Measurements from ENCODE around the gene ZC3H12D. TPM values are rescaled to one million over a fixed set of nuclear protein-coding genes. Genes with fewer than 3 reads are reported as not detected.
A peak's percentile ranks its signal among the peaks of the same experiment; 100 is the strongest.

ZC3H12D gene
- total and polyA plus RNA-seq, 4 experiments from 2014 or later: 3.1 to 106 (median 50.6) TPM

DNA sequence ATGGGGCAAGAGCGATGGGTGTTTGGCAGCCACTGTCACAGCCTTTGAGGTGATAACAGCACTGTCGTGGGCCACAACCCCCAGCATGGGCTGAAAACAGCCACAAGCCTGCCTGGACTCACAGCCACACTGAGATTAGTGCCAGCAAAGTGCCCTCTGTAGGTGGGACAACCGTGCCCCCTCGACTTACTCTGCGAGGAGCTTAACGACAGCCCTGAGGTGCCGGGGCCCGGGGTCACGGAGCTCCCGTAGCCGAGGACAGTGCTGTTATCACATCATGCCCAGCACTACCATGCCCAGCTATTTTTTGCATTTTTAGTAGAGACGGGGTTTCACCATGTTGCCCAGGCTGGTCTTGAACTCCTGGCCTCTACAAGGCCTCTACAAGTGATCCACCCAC, 48.2 kb downstream of the ZC3H12D start:
- Mint-ChIP-seq H3K9me3 (no peaks in the 10 kb centered on the region), H3K4me1 (peaks cover 10 to 26% (median 18%) of the 10 kb centered on the region in 4 donors), H3K36me3 (no peaks in the 10 kb centered on the region), H3K4me3 (no peak overlapping the region), H3K27me3 (no peaks in the 10 kb centered on the region), H3K27ac (peak overlapping the region in 1 of 7 donors; percentile 17)
- no peak for DNase-seq
- no peaks in the 10 kb centered on the region for H3K9me3 ChIP-seq (ENCODE audit: control insufficient read depth in 1 of 2, low read length in 2 of 2)
- H3K36me3 ChIP-seq (ENCODE audit: insufficient read depth, low read length): no peaks in the 10 kb centered on the region
- H3K27ac ChIP-seq (ENCODE audit: low read depth, low read length): no peak overlapping the region
- ChIA-PET POLR2A (ENCODE audit: partially characterized antibody) (no interaction called here), CTCF (ENCODE audit: partially characterized antibody) (interaction anchor here (2.1 to 6.3 kb wide), 2 partner anchors 80 to 407 kb away, joined by 7 to 239 read pairs; no protein-coding TSS in a partner anchor)
- peaks cover 6% of the 10 kb centered on the region for H3K4me1 ChIP-seq (ENCODE audit: insufficient read depth, low read length)
- intact Hi-C loops (cut with micrococcal nuclease): no loop called here
- no peaks in the 10 kb centered on the region for H3K27me3 ChIP-seq (ENCODE audit: insufficient read depth, low read length)
- no peak overlapping the region for H3K4me3 ChIP-seq (ENCODE audit: low read length in 2 of 2)

GRCh38 chr6:149435919-149436586, 48.8 kb downstream of the ZC3H12D start:
- peaks cover 10 to 26% (median 18%) of the 10 kb centered on the region in 4 donors for H3K4me1 Mint-ChIP-seq
- no peak overlapping the region for H3K27ac Mint-ChIP-seq
- intact Hi-C loops (cut with micrococcal nuclease): no loop called here
- Histone ChIP-seq H3K27ac (ENCODE audit: low read depth, low read length) (no peak overlapping the region), H3K4me3 (ENCODE audit: low read length in 2 of 2) (no peak overlapping the region), H3K36me3 (ENCODE audit: insufficient read depth, low read length) (no peaks in the 10 kb centered on the region), H3K4me1 (ENCODE audit: insufficient read depth, low read length) (peaks cover 8% of the 10 kb centered on the region), H3K27me3 (ENCODE audit: insufficient read depth, low read length) (no peaks in the 10 kb centered on the region), H3K9me3 (ENCODE audit: control insufficient read depth in 1 of 2, low read length in 2 of 2) (no peaks in the 10 kb centered on the region)
- no peaks in the 10 kb centered on the region for H3K27me3 Mint-ChIP-seq
- CTCF ChIA-PET (ENCODE audit: partially characterized antibody): interaction anchor here (2.1 to 6.3 kb wide), 2 partner anchors 81 to 406 kb away, joined by 7 to 239 read pairs; no protein-coding TSS in a partner anchor
- no peak overlapping the region for H3K4me3 Mint-ChIP-seq
- DNase-seq: no peak
- POLR2A ChIA-PET (ENCODE audit: partially characterized antibody): no interaction called here
- no peaks in the 10 kb centered on the region for H3K36me3 Mint-ChIP-seq
- H3K9me3 Mint-ChIP-seq: no peaks in the 10 kb centered on the region

DNA sequence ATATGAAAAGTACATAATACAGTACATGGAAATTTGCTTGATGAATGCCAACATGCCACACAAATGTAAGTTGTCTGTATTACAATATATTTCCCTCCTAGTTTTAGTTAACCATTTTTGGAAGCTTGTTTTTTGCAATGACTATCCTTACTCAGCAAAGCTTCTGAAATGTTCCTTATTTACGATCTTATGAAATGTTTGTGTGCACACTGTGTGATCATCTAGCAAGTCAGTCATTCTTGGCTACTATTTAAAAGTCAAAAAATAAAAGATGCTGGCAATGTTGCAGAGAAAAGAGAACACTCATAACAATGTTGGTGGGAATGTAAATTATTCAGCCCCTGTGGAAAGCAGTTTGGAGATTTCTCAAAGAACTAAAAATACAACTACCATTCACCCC, 50.9 kb downstream of the ZC3H12D start:
- Mint-ChIP-seq H3K4me1 (peaks cover 9 to 18% (median 16%) of the 10 kb centered on the region in 4 donors), H3K36me3 (no peaks in the 10 kb centered on the region), H3K27ac (peak overlapping the region in 1 of 7 donors; percentile 1), H3K27me3 (no peaks in the 10 kb centered on the region), H3K4me3 (no peak overlapping the region), H3K9me3 (no peaks in the 10 kb centered on the region)
- peaks cover 8% of the 10 kb centered on the region for H3K4me1 ChIP-seq (ENCODE audit: insufficient read depth, low read length)
- H3K36me3 ChIP-seq (ENCODE audit: insufficient read depth, low read length): no peaks in the 10 kb centered on the region
- ChIA-PET CTCF (ENCODE audit: partially characterized antibody) (interaction anchor here (0.6 to 6.3 kb wide), 16 partner anchors 12 to 404 kb away, joined by 3 to 239 read pairs (median 4); no protein-coding TSS in a partner anchor), POLR2A (ENCODE audit: partially characterized antibody) (interaction anchor here (0.6 kb wide), 1 partner anchor 401 kb away, joined by 3 read pairs; no protein-coding TSS in a partner anchor)
- H3K27me3 ChIP-seq (ENCODE audit: insufficient read depth, low read length): no peaks in the 10 kb centered on the region
- H3K4me3 ChIP-seq (ENCODE audit: low read length in 2 of 2): no peak overlapping the region
- intact Hi-C loops (cut with micrococcal nuclease): loop anchor here (5.0 kb wide), 1 partner anchor 117 kb away; the partner anchor contains the start of gene TAB2
- no peaks in the 10 kb centered on the region for H3K9me3 ChIP-seq (ENCODE audit: control insufficient read depth in 1 of 2, low read length in 2 of 2)
- DNase-seq: no peak
- no peak overlapping the region for H3K27ac ChIP-seq (ENCODE audit: low read depth, low read length)

- H3K4me1 Mint-ChIP-seq: peaks cover 9 to 17% (median 16%) of the 10 kb centered on the region in 4 donors
- H3K4me3 Mint-ChIP-seq: no peak overlapping the region
- peak overlapping the region in 1 of 7 donors; percentile 41 for H3K27ac Mint-ChIP-seq
- Histone ChIP-seq H3K36me3 (ENCODE audit: insufficient read depth, low read length) (no peaks in the 10 kb centered on the region), H3K27me3 (ENCODE audit: insufficient read depth, low read length) (no peaks in the 10 kb centered on the region), H3K4me3 (ENCODE audit: low read length in 2 of 2) (no peak overlapping the region), H3K9me3 (ENCODE audit: control insufficient read depth in 1 of 2, low read length in 2 of 2) (no peaks in the 10 kb centered on the region), H3K27ac (ENCODE audit: low read depth, low read length) (no peak overlapping the region), H3K4me1 (ENCODE audit: insufficient read depth, low read length) (peaks cover 8% of the 10 kb centered on the region)
- ChIA-PET CTCF (ENCODE audit: partially characterized antibody) (interaction anchor here (0.6 to 6.3 kb wide), 16 partner anchors 12 to 404 kb away, joined by 3 to 239 read pairs (median 4); no protein-coding TSS in a partner anchor), POLR2A (ENCODE audit: partially characterized antibody) (interaction anchor here (0.6 kb wide), 1 partner anchor 401 kb away, joined by 3 read pairs; no protein-coding TSS in a partner anchor)
- H3K27me3 Mint-ChIP-seq: no peaks in the 10 kb centered on the region
- intact Hi-C loops (cut with micrococcal nuclease): loop anchor here (5.0 kb wide), 1 partner anchor 116 kb away; the partner anchor contains the start of gene TAB2
- no peak for DNase-seq
- no peaks in the 10 kb centered on the region for H3K36me3 Mint-ChIP-seq
- H3K9me3 Mint-ChIP-seq: no peaks in the 10 kb centered on the region
Observed at GRCh38 chr6:149433405-149433804, 51.4 kb downstream of the ZC3H12D start.

DNA sequence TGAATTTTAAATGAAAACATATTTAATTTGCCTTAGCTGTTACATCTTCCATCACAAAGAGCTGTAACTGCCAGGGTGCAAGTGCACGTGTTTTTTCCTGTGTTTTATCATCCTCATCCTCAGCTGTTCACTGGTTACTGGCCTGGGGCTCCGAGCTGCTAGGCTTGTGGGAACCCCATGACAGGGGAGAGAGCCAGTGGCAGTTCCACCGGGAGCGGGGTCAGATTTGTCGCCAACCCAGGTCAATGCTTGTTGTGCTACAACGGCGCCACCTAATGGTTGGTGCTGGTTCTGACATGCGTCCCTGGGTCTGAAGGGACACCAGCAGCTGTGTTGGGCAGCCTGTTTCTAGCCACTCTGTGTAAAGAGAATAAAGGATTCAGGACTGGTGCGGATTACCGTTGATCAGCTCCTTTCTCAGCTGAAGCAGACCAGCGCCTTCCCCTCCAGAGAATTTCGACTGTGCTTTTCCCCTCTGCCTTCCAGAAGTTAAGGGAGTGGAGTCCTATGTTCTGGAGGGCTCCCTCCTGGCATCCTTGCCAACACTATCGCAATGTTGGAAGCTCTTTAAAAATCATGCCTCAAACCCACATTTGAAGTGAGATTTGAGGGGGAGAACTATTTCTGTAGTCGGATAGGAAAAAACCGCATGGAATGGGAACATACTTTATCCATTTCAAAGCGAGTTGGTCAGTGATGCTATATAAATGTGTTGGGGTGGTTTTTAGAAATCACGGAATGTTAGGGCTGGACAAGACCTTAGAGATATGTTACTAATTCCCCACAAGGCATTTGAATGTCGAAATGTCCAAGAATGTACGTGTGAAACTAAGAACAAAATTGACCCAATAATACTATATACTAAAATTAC, 52.7 kb downstream of the ZC3H12D start:
- peak overlapping the region in 7 of 8 donors; percentile 72 to 84 (median 80) for H3K4me3 Mint-ChIP-seq
- ChIA-PET CTCF (ENCODE audit: partially characterized antibody) (interaction anchor here (0.6 to 6.3 kb wide), 80 partner anchors 10 to 873 kb away, joined by 3 to 239 read pairs (median 5); partner anchors contain the start of genes SUMO4 and TAB2), POLR2A (ENCODE audit: partially characterized antibody) (interaction anchor here (0.6 to 1.8 kb wide), 20 partner anchors 9 to 405 kb away, joined by 3 to 14 read pairs (median 5); no protein-coding TSS in a partner anchor)
- Histone ChIP-seq H3K4me1 (ENCODE audit: insufficient read depth, low read length) (peaks cover 8% of the 10 kb centered on the region), H3K27me3 (ENCODE audit: insufficient read depth, low read length) (no peaks in the 10 kb centered on the region), H3K36me3 (ENCODE audit: insufficient read depth, low read length) (no peaks in the 10 kb centered on the region), H3K9me3 (ENCODE audit: control insufficient read depth in 1 of 2, low read length in 2 of 2) (no peaks in the 10 kb centered on the region), H3K4me3 (ENCODE audit: low read length in 2 of 2) (peak overlapping the region in 1 of 2 donors; percentile 3), H3K27ac (ENCODE audit: low read depth, low read length) (no peak overlapping the region)
- peak; percentile 75 to 83 (median 80) for DNase-seq
- H3K27ac Mint-ChIP-seq: peak overlapping the region in 6 of 7 donors; percentile 56 to 93 (median 76)
- no peaks in the 10 kb centered on the region for H3K27me3 Mint-ChIP-seq
- no peaks in the 10 kb centered on the region for H3K36me3 Mint-ChIP-seq
- H3K4me1 Mint-ChIP-seq: peaks cover 4 to 9% (median 6%) of the 10 kb centered on the region in 4 donors
- intact Hi-C loops (cut with micrococcal nuclease): loop anchor here (1.0 to 5.0 kb wide), 6 partner anchors 85 to 686 kb away; partner anchors contain the start of gene TAB2
- H3K9me3 Mint-ChIP-seq: no peaks in the 10 kb centered on the region

DNA sequence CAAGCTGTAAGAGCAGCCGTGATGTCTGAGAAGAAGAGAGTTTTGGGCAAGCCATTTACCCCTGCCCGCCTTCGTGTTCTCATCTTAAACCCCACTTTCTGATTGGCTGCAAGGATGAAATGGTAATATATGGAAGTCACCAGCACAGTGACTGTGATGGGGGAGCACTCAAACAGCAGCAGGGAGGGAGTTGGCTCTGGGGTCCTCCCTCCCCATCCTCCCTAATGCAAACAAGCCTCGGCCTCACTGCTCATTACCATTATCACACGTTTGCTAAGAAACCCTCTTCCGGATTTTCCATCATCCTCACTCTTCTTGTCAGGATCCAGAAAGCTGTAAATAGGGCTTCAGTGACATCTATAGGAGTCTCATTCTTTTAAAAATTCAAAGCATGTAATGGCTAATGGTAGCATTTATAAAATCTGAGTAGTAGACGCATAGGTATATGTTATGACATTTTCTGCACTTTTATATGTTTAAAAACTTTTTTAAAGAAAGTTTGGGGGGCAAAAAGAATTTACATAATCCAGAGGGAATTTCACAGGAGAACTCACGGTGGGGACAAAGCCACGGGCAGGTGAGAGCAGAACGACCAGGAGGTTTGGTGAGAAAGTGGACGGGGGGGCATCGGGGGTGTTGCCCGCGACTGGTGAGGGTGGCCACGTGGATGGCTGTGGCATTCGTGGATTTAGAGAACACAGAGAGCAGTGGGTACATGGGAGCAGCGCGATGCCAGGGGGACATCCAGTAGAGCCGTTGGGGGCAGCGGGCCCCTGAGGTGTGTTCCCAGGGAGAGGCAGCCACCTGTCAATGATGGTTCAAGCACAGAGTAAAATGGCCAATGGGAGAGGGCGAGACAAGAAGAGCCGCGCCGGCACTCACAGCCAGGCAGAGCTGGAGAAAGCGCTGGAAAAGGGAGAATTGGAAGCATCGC, 55.1 kb downstream of the ZC3H12D start:
- POLR2A ChIA-PET (ENCODE audit: partially characterized antibody): interaction anchor here (0.6 to 0.8 kb wide), 2 partner anchors 400 to 401 kb away, joined by 3 to 4 read pairs; no protein-coding TSS in a partner anchor
- H3K9me3 Mint-ChIP-seq: no peaks in the 10 kb centered on the region
- Histone ChIP-seq H3K36me3 (ENCODE audit: insufficient read depth, low read length) (no peaks in the 10 kb centered on the region), H3K4me3 (ENCODE audit: low read length in 2 of 2) (no peak overlapping the region), H3K9me3 (ENCODE audit: control insufficient read depth in 1 of 2, low read length in 2 of 2) (no peaks in the 10 kb centered on the region), H3K27me3 (ENCODE audit: insufficient read depth, low read length) (no peaks in the 10 kb centered on the region), H3K27ac (ENCODE audit: low read depth, low read length) (no peak overlapping the region), H3K4me1 (ENCODE audit: insufficient read depth, low read length) (peaks cover 8% of the 10 kb centered on the region)
- H3K27me3 Mint-ChIP-seq: no peaks in the 10 kb centered on the region
- H3K27ac Mint-ChIP-seq: peak overlapping the region in 2 of 7 donors; percentile 25 to 49
- no peak overlapping the region for H3K4me3 Mint-ChIP-seq
- no peaks in the 10 kb centered on the region for H3K36me3 Mint-ChIP-seq
- CTCF ChIA-PET (ENCODE audit: partially characterized antibody): interaction anchor here (1.0 to 4.8 kb wide), 5 partner anchors 9 to 347 kb away, joined by 3 to 74 read pairs (median 7); no protein-coding TSS in a partner anchor
- peaks cover 2 to 5% (median 4%) of the 10 kb centered on the region in 4 donors for H3K4me1 Mint-ChIP-seq
- intact Hi-C loops (cut with micrococcal nuclease): loop anchor here (5.0 kb wide), 1 partner anchor 112 kb away; the partner anchor contains the start of gene TAB2
- DNase-seq: no peak

Measured in CD4-positive, alpha-beta memory T cell (primary cell).